HEK293 (cell line): ENCODE data around the gene DNM1.

Source experiments
- BCL11B ChIP-seq: fragments of 450-650 bp; formaldehyde crosslinking; IDR thresholded peaks from 2 replicates; pipeline ENCODE4 v1.5.1; 2016; ENCODE audit warnings: low read depth, missing biosample characterization, missing genetic modification characterization
- ELK4 ChIP-seq: IDR thresholded peaks from 2 replicates; pipeline ENCODE4 v1.6.1; 2011; ENCODE audit warnings: mild to moderate bottlenecking, low read depth, low read length, borderline replicate concordance
- GLIS2 ChIP-seq: fragments of 450-650 bp; formaldehyde crosslinking; IDR thresholded peaks from 2 replicates; pipeline ENCODE4 v1.5.1; 2016; ENCODE audit warnings: missing biosample characterization, missing genetic modification characterization
- INSM2 ChIP-seq: fragments of 450-650 bp; formaldehyde crosslinking; IDR thresholded peaks from 2 replicates; pipeline ENCODE4 v1.5.1; 2016; ENCODE audit warnings: missing biosample characterization, missing genetic modification characterization
- KLF10 ChIP-seq: fragments of 450-650 bp; IDR thresholded peaks from 2 replicates; pipeline ENCODE4 v1.5.1; 2018; ENCODE audit warnings: missing biosample characterization, mild to moderate bottlenecking, missing genetic modification characterization
- KLF17 ChIP-seq: fragments of 450-650 bp; formaldehyde crosslinking; IDR thresholded peaks from 2 replicates; pipeline ENCODE4 v1.5.1; 2016; ENCODE audit warnings: missing biosample characterization, missing genetic modification characterization
- OVOL3 ChIP-seq: fragments of 450-650 bp; formaldehyde crosslinking; IDR thresholded peaks from 2 replicates; pipeline ENCODE4 v1.5.1; 2016; ENCODE audit warnings: missing biosample characterization, missing genetic modification characterization
- PBX3 ChIP-seq: sonication (generic); formaldehyde crosslinking; IDR thresholded peaks from 2 replicates; pipeline ENCODE4 v1.8.1; 2022; ENCODE audit warnings: mild to moderate bottlenecking, moderate library complexity, missing genetic modification reagents
- SCRT1 ChIP-seq: fragments of 450-650 bp; formaldehyde crosslinking; IDR thresholded peaks from 2 replicates; pipeline ENCODE4 v1.5.1; 2016; ENCODE audit warnings: missing biosample characterization, missing genetic modification characterization, borderline replicate concordance
- SCRT2 ChIP-seq: fragments of 450-650 bp; formaldehyde crosslinking; IDR thresholded peaks from 2 replicates; pipeline ENCODE4 v1.5.1; 2016; ENCODE audit warnings: missing biosample characterization, missing genetic modification characterization
- ZBTB11 ChIP-seq: fragments of 450-650 bp; formaldehyde crosslinking; conservative IDR thresholded peaks from 2 replicates; pipeline ENCODE4 v1.5.1; 2016; ENCODE audit warnings: low read depth, missing biosample characterization, missing genetic modification characterization
- ZBTB21 ChIP-seq: fragments of 450-650 bp; formaldehyde crosslinking; IDR thresholded peaks from 2 replicates; pipeline ENCODE4 v1.5.1; 2017; ENCODE audit warnings: missing biosample characterization, missing genetic modification characterization
- ZBTB26 ChIP-seq: fragments of 450-650 bp; formaldehyde crosslinking; optimal IDR thresholded peaks from 2 replicates; pipeline ENCODE3; 2016; ENCODE audit warnings: missing biosample characterization, mild to moderate bottlenecking, missing genetic modification characterization
- ZBTB6 ChIP-seq: fragments of 450-650 bp; formaldehyde crosslinking; IDR thresholded peaks from 2 replicates; pipeline ENCODE4 v1.5.1; 2017; ENCODE audit warnings: missing biosample characterization, missing genetic modification characterization
- ZFP69B ChIP-seq: fragments of 450-650 bp; formaldehyde crosslinking; IDR thresholded peaks from 2 replicates; pipeline ENCODE4 v1.5.1; 2016; ENCODE audit warnings: missing biosample characterization, missing genetic modification characterization
- ZNF2 ChIP-seq: fragments of 450-650 bp; formaldehyde crosslinking; IDR thresholded peaks from 2 replicates; pipeline ENCODE4 v1.5.1; 2016; ENCODE audit warnings: missing biosample characterization, missing genetic modification characterization
- ZNF211 ChIP-seq: fragments of 450-650 bp; formaldehyde crosslinking; IDR thresholded peaks from 2 replicates; pipeline ENCODE4 v1.5.1; 2016; ENCODE audit warnings: low read depth, missing biosample characterization, missing genetic modification characterization
- ZNF366 ChIP-seq: fragments of 450-650 bp; formaldehyde crosslinking; conservative IDR thresholded peaks from 2 replicates; pipeline ENCODE4 v1.5.1; 2016; ENCODE audit warnings: missing biosample characterization, missing genetic modification characterization
- ZNF449 ChIP-seq: fragments of 450-650 bp; formaldehyde crosslinking; IDR thresholded peaks from 2 replicates; pipeline ENCODE4 v1.5.1; 2017; ENCODE audit warnings: missing biosample characterization, mild to moderate bottlenecking, missing genetic modification characterization, moderate library complexity
- ZNF473 ChIP-seq: fragments of 450-650 bp; formaldehyde crosslinking; IDR thresholded peaks from 2 replicates; pipeline ENCODE4 v1.5.1; 2017; ENCODE audit warnings: missing biosample characterization, missing genetic modification characterization
- ZNF513 ChIP-seq: fragments of 450-650 bp; IDR thresholded peaks from 2 replicates; pipeline ENCODE4 v1.5.1; 2018; ENCODE audit warnings: missing biosample characterization, missing genetic modification characterization
- ZNF621 ChIP-seq: fragments of 450-650 bp; formaldehyde crosslinking; IDR thresholded peaks from 2 replicates; pipeline ENCODE4 v1.5.1; 2017; ENCODE audit warnings: missing biosample characterization, missing genetic modification characterization
- ZNF623 ChIP-seq: fragments of 450-650 bp; formaldehyde crosslinking; IDR thresholded peaks from 2 replicates; pipeline ENCODE4 v1.5.1; 2016; ENCODE audit warnings: missing biosample characterization, missing genetic modification characterization
- ZNF629 ChIP-seq: fragments of 450-650 bp; formaldehyde crosslinking; IDR thresholded peaks from 2 replicates; pipeline ENCODE4 v1.5.1; 2017; ENCODE audit warnings: missing biosample characterization, missing genetic modification characterization
- ZNF660 ChIP-seq: fragments of 450-650 bp; IDR thresholded peaks from 2 replicates; pipeline ENCODE4 v1.5.1; 2018; ENCODE audit warnings: missing biosample characterization, mild to moderate bottlenecking, missing genetic modification characterization
- ZNF747 ChIP-seq: fragments of 450-650 bp; formaldehyde crosslinking; IDR thresholded peaks from 2 replicates; pipeline ENCODE4 v1.5.1; 2016; ENCODE audit warnings: missing biosample characterization, missing genetic modification characterization

DNM1 gene

GRCh38 chr9:128276008-128276573, 72.9 kb downstream of the DNM1 start, which contains the start of gene SWI5 (continued):
- TF ChIP-seq SCRT1 (tag by site-specific recombination) (peak; percentile 91), KLF10 (tag by site-specific recombination) (peak; percentile 92), ZNF211 (no peak), ZNF660 (tag by site-specific recombination) (no peak), ZNF2 (tag by site-specific recombination) (no peak), PBX3 (CRISPR knock-in tag) (no peak), KLF17 (tag by site-specific recombination) (peak; percentile 41; the same call in 1 of the 2 replicates), BCL11B (tag by site-specific recombination) (peak; percentile 55; the same call in 1 of the 2 replicates), ZNF473 (tag by site-specific recombination) (no peak), ZNF747 (tag by site-specific recombination) (no peak), INSM2 (tag by site-specific recombination) (0 out of 2 replicates have a peak, but pooled peaks have one; percentile 19), ZBTB6 (peak; percentile 92), OVOL3 (tag by site-specific recombination) (no peak), ZNF513 (tag by site-specific recombination) (no peak), GLIS2 (tag by site-specific recombination) (no peak), ZNF623 (no peak), ZBTB26 (tag by site-specific recombination) (peak; percentile 33), ZBTB21 (peak; percentile 78), ZNF449 (tag by site-specific recombination) (no peak), ELK4 (peak; percentile 65; the same call in 1 of the 2 replicates), ZNF366 (no peak), ZFP69B (tag by site-specific recombination) (no peak), ZNF621 (tag by site-specific recombination) (no peak), SCRT2 (tag by site-specific recombination) (peak; percentile 94), ZBTB11 (peak; percentile 89), ZNF629 (peak; percentile 90)
